ENCODE data around the gene PRLH. TPM values are rescaled to one million over a fixed set of nuclear protein-coding genes. Genes with fewer than 3 reads are reported as not detected.

The PRLH gene
- total and polyA plus RNA-seq, 12 donors = not detected

DNA sequence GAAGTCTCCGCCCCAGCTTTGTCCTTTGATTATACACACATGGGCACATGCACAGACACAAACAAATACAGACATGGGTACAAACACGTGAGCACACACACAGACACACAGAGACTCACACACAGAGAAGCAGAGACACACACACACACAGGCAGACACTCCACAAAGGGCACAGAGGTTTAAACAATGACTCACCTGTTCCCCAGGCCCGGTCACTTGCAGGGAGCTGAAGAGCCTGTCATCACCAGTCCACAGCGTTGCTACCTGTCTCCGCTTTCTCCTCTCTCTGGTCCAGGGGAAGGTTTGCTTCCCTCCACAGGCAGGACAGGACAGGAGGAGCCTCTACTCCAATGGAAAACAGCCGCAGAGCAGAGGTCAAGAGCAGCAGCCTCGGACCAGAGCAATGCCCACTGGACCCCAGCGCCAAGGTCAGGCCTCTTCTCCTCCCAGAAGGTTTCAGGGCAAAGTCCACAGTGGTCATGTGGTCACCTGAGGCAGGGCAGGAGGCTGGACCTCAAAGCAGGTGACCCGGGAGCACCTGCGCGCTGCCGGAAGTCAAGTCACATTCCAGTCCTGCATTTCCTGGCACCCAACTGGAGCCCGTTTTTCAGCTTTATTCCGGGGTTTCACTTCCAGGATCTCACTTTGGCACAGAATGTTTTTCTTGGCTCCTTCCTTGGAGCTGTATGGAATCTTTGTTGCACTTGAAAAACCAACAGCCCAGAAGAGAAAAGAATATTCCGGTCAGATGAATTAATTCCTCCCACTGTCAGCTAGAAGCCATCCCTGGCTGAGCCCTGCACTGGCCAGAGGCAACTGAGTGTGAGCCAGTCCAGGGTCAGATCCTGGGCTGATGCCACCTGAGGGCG lies 24.1 kb downstream of the PRLH start, which contains the start of gene RAB17:
Gene RAB17, minus strand, starts transcription at position 463 of the 869 bp plus-strand sequence. CDS start 4,580 bp downstream, outside the sequence.
- no peaks in the 10 kb centered on the region for H3K27me3 ChIP-seq
- H3K4me1 ChIP-seq = peaks cover 10 to 47% (median 26%) of the 10 kb centered on the region in 9 donors
- 61 to 62% methylated on average over 16 of the region's 16 CpGs for WGBS, 2 donors
- no peaks in the 10 kb centered on the region for H3K9me3 ChIP-seq
- TF ChIP-seq CTCF (IDR thresholded peaks at IDR 0.05) = no peak
- no peaks in the 10 kb centered on the region for H3K36me3 ChIP-seq
- peak in 6 of 8 donors; percentile 38 to 74 (median 58) for ATAC-seq
- H3K4me3 ChIP-seq = peak within 1 kb of the TSS in 1 of 10 donors; percentile 4
- intact Hi-C loops (cut with DNase I) = loop anchor here in 2 of 10 donors (5.0 to 10.0 kb wide), 2 partner anchors 74 to 82 kb away; no protein-coding TSS in a partner anchor
- no peak for DNase-seq
- peak within 1 kb of the TSS in 4 of 10 donors; percentile 9 to 43 (median 40) for H3K27ac ChIP-seq

DNA sequence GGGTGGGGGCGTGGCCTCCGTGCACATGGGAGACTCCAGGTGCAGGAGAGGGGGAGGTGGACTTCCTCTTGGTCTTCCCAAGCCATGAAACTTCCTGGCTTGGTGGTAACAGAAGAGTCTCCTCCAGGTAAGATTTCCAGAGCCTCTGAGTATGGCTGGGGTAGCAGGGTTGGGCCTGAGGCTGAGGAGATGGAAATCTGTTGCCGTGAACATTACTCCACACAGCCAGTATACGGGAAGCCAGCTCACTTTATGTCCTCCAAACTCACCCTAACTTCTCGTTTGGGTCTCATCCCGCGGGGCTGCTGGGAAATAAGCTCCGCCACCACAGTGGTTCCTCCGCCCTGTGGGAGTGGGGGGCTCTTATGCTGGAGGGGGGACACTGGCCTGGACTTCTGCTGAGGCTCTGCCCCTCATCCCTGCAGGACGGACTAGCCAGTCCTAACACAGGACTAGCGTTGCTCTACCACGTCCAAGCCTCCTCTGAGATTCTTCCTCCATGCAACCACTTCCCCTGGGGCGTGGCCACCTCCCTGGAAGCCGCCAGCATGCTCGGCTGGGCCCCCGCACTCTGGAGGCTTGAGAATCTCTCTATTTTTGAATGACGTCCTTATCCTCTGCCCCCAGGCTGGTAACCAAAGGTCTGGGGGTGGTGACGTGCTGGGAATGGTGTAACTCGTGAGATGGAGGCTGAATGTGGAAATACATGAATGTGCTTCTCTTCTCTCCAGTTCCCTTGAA lies 24.9 kb downstream of the PRLH start:
- WGBS, 2 donors = 67 to 73% methylated on average over 19 of the region's 19 CpGs
- no peak for ATAC-seq
- TF ChIP-seq CTCF (IDR thresholded peaks at IDR 0.05) = no peak
- H3K4me3 ChIP-seq = peak overlapping the region in 1 of 10 donors; percentile 4
- no peaks in the 10 kb centered on the region for H3K36me3 ChIP-seq
- peaks cover 10 to 51% (median 26%) of the 10 kb centered on the region in 9 donors for H3K4me1 ChIP-seq
- intact Hi-C loops (cut with DNase I) = loop anchor here in 2 of 10 donors (5.0 to 10.0 kb wide), 2 partner anchors 73 to 81 kb away; no protein-coding TSS in a partner anchor
- H3K27me3 ChIP-seq = no peaks in the 10 kb centered on the region
- H3K27ac ChIP-seq = peak overlapping the region in 2 of 10 donors; percentile 39 to 41
- DNase-seq = no peak
- H3K9me3 ChIP-seq = no peaks in the 10 kb centered on the region

- TF ChIP-seq CTCF (IDR thresholded peaks at IDR 0.05) = no peak
- H3K4me3 ChIP-seq = no peak overlapping the region
- H3K36me3 ChIP-seq = no peaks in the 10 kb centered on the region
- ATAC-seq = no peak
- no peak overlapping the region for H3K27ac ChIP-seq
- H3K9me3 ChIP-seq = no peaks in the 10 kb centered on the region
- WGBS, 2 donors = 95 to 96% methylated on average over 18 of the region's 18 CpGs
- DNase-seq = no peak
- intact Hi-C loops (cut with DNase I) = loop anchor here in 2 of 10 donors (5.0 to 10.0 kb wide), 2 partner anchors 72 to 80 kb away; no protein-coding TSS in a partner anchor
- no peaks in the 10 kb centered on the region for H3K27me3 ChIP-seq
- peaks cover 10 to 44% (median 26%) of the 10 kb centered on the region in 9 donors for H3K4me1 ChIP-seq
Observed at GRCh38 chr2:237592425-237592980, 26.1 kb downstream of the PRLH start.

DNA sequence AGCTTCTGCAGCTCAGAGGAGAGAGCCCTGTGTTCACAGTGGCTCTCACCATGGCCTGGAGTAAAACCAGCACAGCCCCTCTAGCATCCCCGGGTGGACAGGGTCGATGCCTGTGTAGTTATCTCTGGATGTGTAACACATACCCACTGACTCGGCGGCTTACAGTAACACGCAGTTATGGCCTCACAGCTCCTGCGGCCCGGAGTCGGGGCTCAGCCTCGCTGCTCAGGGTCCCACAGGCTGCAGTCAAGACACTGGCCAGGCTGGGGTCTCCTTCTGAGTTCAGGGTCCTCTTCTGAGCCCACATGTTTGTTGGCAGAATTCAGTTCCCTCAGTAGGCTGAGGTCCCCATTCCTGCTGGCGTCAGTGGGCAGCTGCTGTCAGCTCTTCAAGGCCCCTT lies 26.7 kb downstream of the PRLH start:
- intact Hi-C loops (cut with DNase I) = loop anchor here in 2 of 10 donors (5.0 to 10.0 kb wide), 2 partner anchors 72 to 79 kb away; no protein-coding TSS in a partner anchor

More for the DNA sequence above, 26.7 kb downstream of the PRLH start:
- DNase-seq (no peak), ATAC-seq (no peak)
- Histone ChIP-seq H3K4me1 (peaks cover 10 to 44% (median 26%) of the 10 kb centered on the region in 9 donors), H3K36me3 (no peaks in the 10 kb centered on the region), H3K27ac (no peak overlapping the region), H3K9me3 (no peaks in the 10 kb centered on the region), H3K4me3 (no peak overlapping the region), H3K27me3 (no peaks in the 10 kb centered on the region)
- no peak for TF ChIP-seq CTCF (IDR thresholded peaks at IDR 0.05)
- WGBS, 2 donors = 86 to 93% methylated on average over 10 of the region's 10 CpGs
